Testis (tissue), 3 donors: ENCODE results near the gene SLC9A6. TPM values are rescaled to one million over a fixed set of nuclear protein-coding genes. Genes with fewer than 3 reads are reported as not detected.
"Not testable (repeated sequence)": the region's sequence is repeated elsewhere in the genome, so short reads cannot be mapped to it uniquely, and the experiment has no call there.

Source experiments
- DNase-seq: peaks from one replicate; pipeline ENCODE4 v3.0.0-alpha.2; 2019
- H3K27ac ChIP-seq, 2 donors: fragments of 200-600 bp; sonication (generic); one replicate each; pipeline ENCODE4 v1.5.1; 2019
- H3K27me3 ChIP-seq: fragments of 200-600 bp; sonication (generic); one replicate; pipeline ENCODE4 v1.5.1; 2019
- H3K36me3 ChIP-seq: fragments of 200-600 bp; sonication (generic); one replicate; pipeline ENCODE4 v1.5.1; 2017; ENCODE audit warnings: low read depth; ENCODE audit errors: missing control alignments
- H3K4me1 ChIP-seq: fragments of 200-600 bp; sonication (generic); one replicate; pipeline ENCODE4 v1.5.1; 2019
- H3K4me3 ChIP-seq, 2 donors: fragments of 200-600 bp; sonication (generic); one replicate each; pipeline ENCODE4 v1.5.1; 2017 to 2019
- H3K9me3 ChIP-seq: fragments of 200-600 bp; sonication (generic); one replicate; pipeline ENCODE4 v1.5.1; 2017
- CTCF ChIP-seq, 3 experiments: fragments of 450-650 bp in 2 of 3; fragments of 200-600 bp in 1 of 3; sonication (generic) in 1 of 3; IDR thresholded peaks; one replicate each; pipeline ENCODE4 v1.5.1; 2016 to 2019; ENCODE audit warnings: antibody characterized with exemption in 3 of 3, mild to moderate bottlenecking in 2 of 3, moderate library complexity in 1 of 3
- POLR2A ChIP-seq: fragments of 450-650 bp; IDR thresholded peaks from one replicate; pipeline ENCODE4 v1.6.1; 2017; ENCODE audit warnings: antibody characterized with exemption, mild to moderate bottlenecking, moderate library complexity
- WGBS, 2 donors: methylation state at CpG; one replicate each; pipeline ENCODE4 v1.1.5; 2018; 5-methylcytosine and 5-hydroxymethylcytosine counted together
- intact Hi-C: fragments of 100-400 bp; cut with DNase I; formaldehyde crosslinking; loops from one replicate; pipeline ENCODE4 v1.15.1; 2023; ENCODE audit warnings: low total_unique reads
- polyA plus RNA-seq: library from polyadenylated mRNA; stranded (reverse); fragments of 350-450 nt; fragmentation: Illumina TruSeq; extraction: RNeasy Lipid Tissue Mini Kit (QIAGEN cat#74804); gene quantifications from one replicate; pipeline ENCODE4 v1.2.3, GENCODE V29; 2014; ENCODE audit warnings: low read depth, low replicate concordance; ENCODE audit not compliant: insufficient read depth
- total RNA-seq, 2 donors: library from RNA; depleted of rRNA; stranded (reverse); fragments of >200 nt; gene quantifications; one replicate each; pipeline ENCODE4 v1.2.3, GENCODE V29; 2016

SLC9A6 gene
- total and polyA plus RNA-seq, 3 donors from 2014 or later: 13.0 to 19.9 (median 18.3) TPM

GRCh38 chrX:136047016-136047642, 61.9 kb downstream of the SLC9A6 start:
- no peak for DNase-seq
- H3K9me3 ChIP-seq: no peaks in the 10 kb centered on the region
- no peaks in the 10 kb centered on the region for H3K36me3 ChIP-seq
- no peaks in the 10 kb centered on the region for H3K4me1 ChIP-seq
- TF ChIP-seq POLR2A (no peak), CTCF (IDR thresholded peaks at IDR 0.05) (no peak)
- intact Hi-C loops: no loop called here
- H3K27ac ChIP-seq: no peak overlapping the region
- H3K4me3 ChIP-seq: no peak overlapping the region
- no peaks in the 10 kb centered on the region for H3K27me3 ChIP-seq
- 66 to 79% methylated on average over 2 of the region's 2 CpGs for WGBS, 2 donors

- no peaks in the 10 kb centered on the region for H3K27me3 ChIP-seq
- no peak overlapping the region for H3K27ac ChIP-seq
- no peaks in the 10 kb centered on the region for H3K36me3 ChIP-seq
- DNase-seq: no peak
- TF ChIP-seq POLR2A: no peak
- no peak for TF ChIP-seq CTCF (IDR thresholded peaks at IDR 0.05)
- H3K9me3 ChIP-seq: no peaks in the 10 kb centered on the region
- no peak overlapping the region for H3K4me3 ChIP-seq
- H3K4me1 ChIP-seq: no peaks in the 10 kb centered on the region
- 86 to 100% methylated on average over 1 to 4 of the region's 4 CpGs for WGBS, 2 donors
- intact Hi-C loops: no loop called here
Measured at GRCh38 chrX:136047969-136048368, 62.7 kb downstream of the SLC9A6 start.

- no peak for DNase-seq
- Histone ChIP-seq H3K4me3 (no peak overlapping the region), H3K27me3 (no peaks in the 10 kb centered on the region), H3K4me1 (no peaks in the 10 kb centered on the region), H3K36me3 (no peaks in the 10 kb centered on the region), H3K9me3 (no peaks in the 10 kb centered on the region), H3K27ac (no peak overlapping the region)
- TF ChIP-seq CTCF (IDR thresholded peaks at IDR 0.05): no peak
- no peak for TF ChIP-seq POLR2A
- intact Hi-C loops: no loop called here
- 38 to 100% methylated on average over 1 of the region's 1 CpG for whole genome bisulfite sequencing, 2 donors
Measured at GRCh38 chrX:136048446-136048845, 63.2 kb downstream of the SLC9A6 start.

GRCh38 chrX:136049608-136050007, 64.4 kb downstream of the SLC9A6 start:
- intact Hi-C loops: no loop called here
- H3K9me3 ChIP-seq: no peaks in the 10 kb centered on the region
- no peak overlapping the region for H3K4me3 ChIP-seq
- WGBS, 2 donors: 89% methylated on average over 3 of the region's 3 CpGs; no CpG with 5 or more reads in 1 of the 2 donors
- no peaks in the 10 kb centered on the region for H3K36me3 ChIP-seq
- no peaks in the 10 kb centered on the region for H3K4me1 ChIP-seq
- TF ChIP-seq CTCF (IDR thresholded peaks at IDR 0.05): no peak
- no peak for TF ChIP-seq POLR2A
- no peak for DNase-seq
- no peaks in the 10 kb centered on the region for H3K27me3 ChIP-seq
- no peak overlapping the region for H3K27ac ChIP-seq

GRCh38 chrX:136050875-136051274, 65.6 kb downstream of the SLC9A6 start:
- H3K4me3 ChIP-seq, H3K36me3 ChIP-seq, H3K27ac ChIP-seq, H3K27me3 ChIP-seq, H3K9me3 ChIP-seq, intact Hi-C loops, H3K4me1 ChIP-seq, DNase-seq: not testable (repeated sequence)
- 91 to 100% methylated on average over 2 to 8 of the region's 9 CpGs for WGBS, 2 donors
